Measurements from ENCODE around the gene TAF15.

TAF15 gene

DNA sequence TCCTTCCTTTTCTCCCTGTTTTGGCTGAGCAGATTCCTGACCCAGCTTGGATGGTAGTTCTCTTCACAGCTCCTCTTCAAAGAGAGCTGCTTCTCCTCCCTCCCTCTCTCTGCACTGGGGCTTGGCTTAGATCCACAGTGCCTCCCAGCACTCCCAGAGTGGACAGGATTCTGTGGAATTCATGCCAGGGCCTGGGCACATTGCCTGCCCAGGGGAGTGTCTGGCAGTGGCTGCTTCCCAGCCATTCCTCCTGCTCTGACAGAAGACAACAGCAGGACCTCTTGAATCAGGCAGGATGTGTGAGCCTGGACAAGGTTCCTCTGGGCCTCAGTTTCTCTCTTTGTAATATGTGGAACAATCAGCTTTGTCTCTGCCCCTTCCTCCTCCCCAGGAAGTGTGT lies 9.3 kb upstream of the TAF15 start:
- TF ChIP-seq, protein P1, sequence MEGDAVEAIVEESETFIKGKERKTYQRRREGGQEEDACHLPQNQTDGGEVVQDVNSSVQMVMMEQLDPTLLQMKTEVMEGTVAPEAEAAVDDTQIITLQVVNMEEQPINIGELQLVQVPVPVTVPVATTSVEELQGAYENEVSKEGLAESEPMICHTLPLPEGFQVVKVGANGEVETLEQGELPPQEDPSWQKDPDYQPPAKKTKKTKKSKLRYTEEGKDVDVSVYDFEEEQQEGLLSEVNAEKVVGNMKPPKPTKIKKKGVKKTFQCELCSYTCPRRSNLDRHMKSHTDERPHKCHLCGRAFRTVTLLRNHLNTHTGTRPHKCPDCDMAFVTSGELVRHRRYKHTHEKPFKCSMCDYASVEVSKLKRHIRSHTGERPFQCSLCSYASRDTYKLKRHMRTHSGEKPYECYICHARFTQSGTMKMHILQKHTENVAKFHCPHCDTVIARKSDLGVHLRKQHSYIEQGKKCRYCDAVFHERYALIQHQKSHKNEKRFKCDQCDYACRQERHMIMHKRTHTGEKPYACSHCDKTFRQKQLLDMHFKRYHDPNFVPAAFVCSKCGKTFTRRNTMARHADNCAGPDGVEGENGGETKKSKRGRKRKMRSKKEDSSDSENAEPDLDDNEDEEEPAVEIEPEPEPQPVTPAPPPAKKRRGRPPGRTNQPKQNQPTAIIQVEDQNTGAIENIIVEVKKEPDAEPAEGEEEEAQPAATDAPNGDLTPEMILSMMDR (IDR thresholded peaks at IDR 0.05; ENCODE audit: control extremely low read depth, extremely low read depth, low read depth, missing control alignments): no peak
- no peak for DNase-seq (ENCODE audit: extremely low spot score)
- CTCF ChIA-PET: interaction anchor here (0.7 to 1.8 kb wide), 3 partner anchors 9 to 36 kb away, joined by 3 to 7 read pairs (median 5); partner anchors contain the start of gene TAF15
- POLR2A ChIA-PET: no interaction called here

DNA sequence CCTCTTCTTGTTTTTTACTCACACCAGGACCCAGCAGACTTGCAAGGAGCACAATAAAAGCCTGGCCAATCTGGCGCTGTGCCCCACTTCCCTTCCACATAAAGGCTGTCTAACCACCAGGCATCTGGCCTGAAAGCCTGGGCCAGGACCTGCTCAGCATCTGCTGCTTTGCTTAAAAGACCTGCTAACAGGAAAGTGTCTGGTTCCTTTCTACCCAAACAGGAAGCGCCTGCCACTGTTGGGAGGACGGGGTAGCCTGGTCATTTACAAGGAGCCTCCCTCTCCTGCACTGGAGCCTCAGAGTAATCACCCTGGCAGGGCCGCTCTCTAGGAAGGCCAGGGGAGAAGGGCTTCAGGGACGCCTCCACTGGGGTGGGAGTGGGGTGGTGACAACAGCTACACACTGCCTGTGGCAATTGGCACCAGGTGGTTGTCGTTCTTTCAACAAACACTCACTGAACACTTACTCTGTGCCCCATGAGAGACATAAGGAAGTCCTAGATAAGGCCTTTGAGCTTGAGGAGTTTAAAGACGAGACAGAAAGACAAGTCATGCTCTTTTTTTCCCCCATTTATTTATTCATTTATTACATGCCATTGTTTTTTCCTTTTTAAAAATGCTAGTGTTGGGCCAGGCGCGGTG lies 7.6 kb upstream of the TAF15 start:
- ChIA-PET POLR2A (no interaction called here), CTCF (interaction anchor here (0.9 to 1.0 kb wide), 2 partner anchors 8 to 38 kb away, joined by 3 to 4 read pairs; no protein-coding TSS in a partner anchor)
- TF ChIP-seq, protein P1 (IDR thresholded peaks at IDR 0.05; ENCODE audit: control extremely low read depth, extremely low read depth, low read depth, missing control alignments): no peak
- DNase-seq (ENCODE audit: extremely low spot score): no peak

GRCh38 chr17:35804658-35805192 lies 4.6 kb upstream of the TAF15 start:
- ChIA-PET CTCF (interaction anchor here (0.6 to 11.1 kb wide), 17 partner anchors 8 to 215 kb away, joined by 3 to 222 read pairs (median 4); partner anchors contain the start of gene C17orf50), POLR2A (interaction anchor here (0.6 kb wide), 1 partner anchor 432 kb away, joined by 3 read pairs; the partner anchor contains the start of gene SLFN11)
- DNase-seq (ENCODE audit: extremely low spot score): peak; percentile 90
- TF ChIP-seq, protein P1 (IDR thresholded peaks at IDR 0.05; ENCODE audit: control extremely low read depth, extremely low read depth, low read depth, missing control alignments): peak; percentile 85

- ChIA-PET CTCF (interaction anchor here (1.0 to 11.1 kb wide), 14 partner anchors 8 to 341 kb away, joined by 3 to 222 read pairs (median 6); partner anchors contain the start of genes C17orf50 and MMP28), POLR2A (no interaction called here)
- DNase-seq (ENCODE audit: extremely low spot score): no peak
- TF ChIP-seq, protein P1 (IDR thresholded peaks at IDR 0.05; ENCODE audit: control extremely low read depth, extremely low read depth, low read depth, missing control alignments): no peak
Observed at GRCh38 chr17:35807371-35808144, 1.7 kb upstream of the TAF15 start.

- ChIA-PET CTCF (interaction anchor here (0.6 to 11.1 kb wide), 20 partner anchors 8 to 341 kb away, joined by 3 to 222 read pairs (median 6); partner anchors contain the start of genes C17orf50 and MMP28), POLR2A (interaction anchor here (0.6 to 1.1 kb wide), 5 partner anchors 20 to 221 kb away, joined by 3 to 5 read pairs (median 3); no protein-coding TSS in a partner anchor)
- TF ChIP-seq, protein P1 (IDR thresholded peaks at IDR 0.05; ENCODE audit: control extremely low read depth, extremely low read depth, low read depth, missing control alignments): no peak
- DNase-seq (ENCODE audit: extremely low spot score): no peak
Observed at GRCh38 chr17:35808240-35808961, 883 bp upstream of the TAF15 start.

Measured in GM10248 (cell line).